SU-DHL-6 (cell line): Measurements from ENCODE around the gene LRRC56.

Source experiments
- H2AFZ ChIP-seq: fragments of 200-600 bp; sonication (generic); 2 replicates; pipeline ENCODE4 v1.6.1; 2014; ENCODE audit warnings: low read depth, mild to moderate bottlenecking, moderate library complexity, mixed read lengths, antibody characterized with exemption, low read length; ENCODE audit not compliant: severe bottlenecking
- H3F3A ChIP-seq: fragments of 200-600 bp; shearing (Covaris generic); 2 replicates; pipeline ENCODE4 v1.6.0; 2016; ENCODE audit warnings: antibody characterized with exemption, mild to moderate bottlenecking; ENCODE audit not compliant: insufficient read depth
- H3K27ac ChIP-seq: fragments of 200-600 bp; sonication (generic); 2 replicates; pipeline ENCODE4 v1.5.1; 2016; ENCODE audit warnings: low read depth, mild to moderate bottlenecking, low read length, moderate library complexity, mixed read lengths
- H3K27me3 ChIP-seq: fragments of 200-600 bp; sonication (generic), shearing (Covaris generic); 2 replicates; pipeline ENCODE4 v1.6.0; 2014; ENCODE audit warnings: mild to moderate bottlenecking, low read length
- H3K36me3 ChIP-seq: fragments of 200-600 bp; sonication (generic); 2 replicates; pipeline ENCODE4 v1.6.1; 2014; ENCODE audit warnings: mild to moderate bottlenecking, low read length, mixed read lengths
- H3K4me2 ChIP-seq: fragments of 300-600, 200-600 bp; shearing (Covaris generic), sonication (generic); 2 replicates; pipeline ENCODE4 v1.6.0; 2014; ENCODE audit warnings: low read length, low read depth, mild to moderate bottlenecking; ENCODE audit not compliant: poor library complexity, severe bottlenecking
- H3K4me3 ChIP-seq: fragments of 200-600 bp; sonication (generic); 2 replicates; pipeline ENCODE4 v1.5.1; 2014; ENCODE audit warnings: antibody characterized with exemption, low read length, mild to moderate bottlenecking, mixed read lengths; ENCODE audit not compliant: insufficient read depth, poor library complexity, severe bottlenecking
- H3K79me2 ChIP-seq: fragments of 200-600 bp; sonication (generic); 2 replicates; pipeline ENCODE4 v1.6.1; 2014; ENCODE audit warnings: mild to moderate bottlenecking, low read length, moderate library complexity; ENCODE audit not compliant: insufficient read depth
- H3K9ac ChIP-seq: fragments of 200-600 bp; sonication (generic); 2 replicates; pipeline ENCODE4 v1.7.0; 2014; ENCODE audit warnings: mild to moderate bottlenecking, low read length
- H3K9me2 ChIP-seq: fragments of 200-600 bp; sonication (generic); replicated peaks from 2 replicates; pipeline ENCODE4 v1.6.1; 2014; ENCODE audit warnings: low read length; ENCODE audit not compliant: insufficient read depth
- H3K9me3 ChIP-seq: fragments of 200-600 bp; sonication (generic); 2 replicates; pipeline ENCODE4 v1.6.1; 2014; ENCODE audit warnings: low read length, mixed read lengths; ENCODE audit not compliant: insufficient read depth
- H4K20me1 ChIP-seq: fragments of 200-600 bp; sonication (generic); 2 replicates; pipeline ENCODE4 v1.6.1; 2014; ENCODE audit warnings: low read depth, mild to moderate bottlenecking, antibody characterized with exemption, low read length, moderate library complexity, mixed read lengths
- EZH2phosphoT487 ChIP-seq: fragments of 200-600 bp; sonication (generic), shearing (Covaris generic); conservative IDR thresholded peaks from 2 replicates; pipeline ENCODE4 v1.6.1; 2018; ENCODE audit warnings: mild to moderate bottlenecking, antibody characterized with exemption, low read length, moderate library complexity, mixed read lengths
- TF ChIP-seq, protein P1 (sequence below): fragments of 200-600 bp; sonication (generic); IDR thresholded peaks from one replicate; pipeline ENCODE4 v1.5.1; 2017; ENCODE audit warnings: antibody characterized with exemption, mild to moderate bottlenecking, low read length, moderate library complexity; ENCODE audit not compliant: insufficient read depth, poor library complexity, severe bottlenecking

The LRRC56 gene

GRCh38 chr11:553083-553987, 16.0 kb downstream of the LRRC56 start:
- Histone ChIP-seq H3K79me2 (no peaks in the 10 kb centered on the region), H3K36me3 (no peaks in the 10 kb centered on the region), H3F3A (no peaks in the 10 kb centered on the region), H3K27ac (no peak overlapping the region), H2AFZ (no peak overlapping the region), H4K20me1 (no peaks in the 10 kb centered on the region), H3K4me3 (no peak overlapping the region), H3K9me2 (no peaks in the 10 kb centered on the region), H3K27me3 (no peaks in the 10 kb centered on the region), H3K9me3 (no peaks in the 10 kb centered on the region), H3K4me2 (no peak overlapping the region), H3K9ac (no peak overlapping the region)
- TF ChIP-seq EZH2phosphoT487: no peak
- TF ChIP-seq, protein P1, sequence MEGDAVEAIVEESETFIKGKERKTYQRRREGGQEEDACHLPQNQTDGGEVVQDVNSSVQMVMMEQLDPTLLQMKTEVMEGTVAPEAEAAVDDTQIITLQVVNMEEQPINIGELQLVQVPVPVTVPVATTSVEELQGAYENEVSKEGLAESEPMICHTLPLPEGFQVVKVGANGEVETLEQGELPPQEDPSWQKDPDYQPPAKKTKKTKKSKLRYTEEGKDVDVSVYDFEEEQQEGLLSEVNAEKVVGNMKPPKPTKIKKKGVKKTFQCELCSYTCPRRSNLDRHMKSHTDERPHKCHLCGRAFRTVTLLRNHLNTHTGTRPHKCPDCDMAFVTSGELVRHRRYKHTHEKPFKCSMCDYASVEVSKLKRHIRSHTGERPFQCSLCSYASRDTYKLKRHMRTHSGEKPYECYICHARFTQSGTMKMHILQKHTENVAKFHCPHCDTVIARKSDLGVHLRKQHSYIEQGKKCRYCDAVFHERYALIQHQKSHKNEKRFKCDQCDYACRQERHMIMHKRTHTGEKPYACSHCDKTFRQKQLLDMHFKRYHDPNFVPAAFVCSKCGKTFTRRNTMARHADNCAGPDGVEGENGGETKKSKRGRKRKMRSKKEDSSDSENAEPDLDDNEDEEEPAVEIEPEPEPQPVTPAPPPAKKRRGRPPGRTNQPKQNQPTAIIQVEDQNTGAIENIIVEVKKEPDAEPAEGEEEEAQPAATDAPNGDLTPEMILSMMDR: no peak

GRCh38 chr11:553988-554340, 16.6 kb downstream of the LRRC56 start:
- no peaks in the 10 kb centered on the region for H3K36me3 ChIP-seq
- H3K9me3 ChIP-seq: no peaks in the 10 kb centered on the region
- no peaks in the 10 kb centered on the region for H3F3A ChIP-seq
- no peaks in the 10 kb centered on the region for H3K9me2 ChIP-seq
- H3K79me2 ChIP-seq: no peaks in the 10 kb centered on the region
- H3K27ac ChIP-seq: no peak overlapping the region
- H4K20me1 ChIP-seq: no peaks in the 10 kb centered on the region
- H2AFZ ChIP-seq: no peak overlapping the region
- no peaks in the 10 kb centered on the region for H3K27me3 ChIP-seq
- H3K4me2 ChIP-seq: no peak overlapping the region
- H3K9ac ChIP-seq: no peak overlapping the region
- no peak for TF ChIP-seq EZH2phosphoT487
- TF ChIP-seq, protein P1: no peak
- no peak overlapping the region for H3K4me3 ChIP-seq

DNA sequence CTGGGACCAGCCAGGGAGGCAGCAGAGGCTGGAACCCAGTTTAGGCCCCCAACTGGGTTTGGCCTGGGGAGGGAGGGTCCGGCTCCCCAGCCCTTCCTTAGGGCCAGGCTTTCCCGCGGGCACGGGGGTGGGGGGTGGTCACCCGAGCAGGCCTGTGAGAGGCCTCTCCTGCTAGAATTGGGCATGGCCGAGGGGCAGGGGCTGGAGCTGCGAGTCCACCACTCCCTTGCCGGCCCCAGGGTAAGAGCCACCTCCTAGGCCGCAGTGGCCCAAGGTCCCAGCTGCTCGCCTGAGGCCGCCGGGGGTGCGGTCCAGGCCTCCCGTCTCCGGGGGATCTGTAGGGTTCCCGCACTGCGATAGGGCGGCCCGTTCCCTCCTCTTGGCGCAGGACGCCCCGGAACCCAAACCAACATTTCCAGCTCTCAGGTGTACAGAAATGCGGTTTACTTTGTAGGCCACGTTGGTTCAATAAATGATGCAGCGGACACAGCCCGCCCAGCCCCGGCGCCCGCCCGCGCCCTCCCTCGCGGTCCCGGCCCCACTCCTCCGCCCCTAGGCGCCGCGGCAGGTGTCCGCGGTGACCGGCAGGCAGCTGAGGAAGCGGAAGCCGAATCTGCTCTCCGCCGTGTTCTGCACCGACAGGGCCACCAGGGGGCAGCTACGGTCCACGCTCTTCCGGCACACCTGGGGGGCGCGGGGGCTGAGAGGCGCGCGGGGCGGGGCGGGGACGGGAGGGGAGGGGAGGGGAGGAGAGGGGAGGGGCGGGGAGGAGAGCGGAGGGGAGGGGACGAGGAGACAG, 17.3 kb downstream of the LRRC56 start:
- Histone ChIP-seq H3F3A (no peaks in the 10 kb centered on the region), H3K9me3 (no peaks in the 10 kb centered on the region), H3K36me3 (no peaks in the 10 kb centered on the region), H2AFZ (peak overlapping the region; percentile 35), H3K4me3 (peak overlapping the region; percentile 1), H3K9ac (peak overlapping the region; percentile 36; the same call in 1 of the 2 replicates), H3K27me3 (no peaks in the 10 kb centered on the region), H3K27ac (no peak overlapping the region), H3K4me2 (peak overlapping the region; percentile 49), H3K79me2 (no peaks in the 10 kb centered on the region), H4K20me1 (no peaks in the 10 kb centered on the region), H3K9me2 (no peaks in the 10 kb centered on the region)
- TF ChIP-seq EZH2phosphoT487: no peak
- TF ChIP-seq, protein P1: peak; percentile 55
